GM12874 (cell line): ENCODE results near the gene OPHN1.

ENCODE experiments used
- CTCF ChIP-seq: IDR thresholded peaks from 2 replicates; pipeline ENCODE4 v1.5.1; 2011; ENCODE audit warnings: low read depth, mild to moderate bottlenecking, control low read depth, low read length, moderate library complexity; ENCODE audit not compliant: insufficient read depth

The OPHN1 gene

GRCh38 chrX:68234171-68234910 is 199.0 kb downstream of the OPHN1 start:
- TF ChIP-seq CTCF, result no peak

GRCh38 chrX:68232206-68232605 is 201.1 kb downstream of the OPHN1 start:
- no peak for TF ChIP-seq CTCF

GRCh38 chrX:68209008-68209407 is 224.3 kb downstream of the OPHN1 start:
- TF ChIP-seq CTCF, result no peak

GRCh38 chrX:68204521-68205038 is 228.7 kb downstream of the OPHN1 start:
- no peak for TF ChIP-seq CTCF

GRCh38 chrX:68203646-68204045 is 229.6 kb downstream of the OPHN1 start:
- TF ChIP-seq CTCF, result no peak

- TF ChIP-seq CTCF, result no peak
These were observed 230.1 kb downstream of the OPHN1 start for GRCh38 chrX:68203211-68203610.

GRCh38 chrX:68199062-68199848 is 234.0 kb downstream of the OPHN1 start:
- no peak for TF ChIP-seq CTCF
